Cardiac muscle cell (in vitro differentiated cells and primary cell): ENCODE data around the gene TTLL8. TPM values are rescaled to one million over a fixed set of nuclear protein-coding genes. Genes with fewer than 3 reads are reported as not detected.
A peak's percentile ranks its signal among the peaks of the same experiment; 100 is the strongest.

Source experiments
- DNase-seq, 2 donors: peaks; one replicate each; pipeline versions ENCODE4 v3.0.0 to v3.0.0-alpha.2; 2010 to 2017; ENCODE audit warnings: low read depth in 1 of 2, low spot score in 1 of 2
- H3K27ac ChIP-seq: fragments of 200-600 bp; sonication (generic); 2 replicates; pipeline ENCODE4 v1.5.1; 2016
- H3K27me3 ChIP-seq: fragments of 200-600 bp; sonication (generic); 2 replicates; pipeline ENCODE4 v1.6.0; 2016; ENCODE audit warnings: control low read depth
- H3K36me3 ChIP-seq: fragments of 200-600 bp; sonication (generic); 2 replicates; pipeline ENCODE4 v1.5.1; 2016; ENCODE audit warnings: control low read depth
- H3K4me1 ChIP-seq: fragments of 200-600 bp; sonication (generic); 2 replicates; pipeline ENCODE4 v1.8.1; 2017; ENCODE audit warnings: low read depth, mild to moderate bottlenecking, mixed run types
- H3K4me3 ChIP-seq: fragments of 200-600 bp; sonication (generic); 2 replicates; pipeline ENCODE4 v1.5.1; 2016; ENCODE audit warnings: mild to moderate bottlenecking
- H3K9me3 ChIP-seq: fragments of 200-600 bp; sonication (generic); 2 replicates; pipeline ENCODE4 v1.5.1; 2017; ENCODE audit warnings: low read depth, mild to moderate bottlenecking, control low read depth
- polyA plus RNA-seq: library from polyadenylated mRNA; unstranded; fragments of >200 nt; fragmentation: Nextera tagmentation; extraction: Ambion mirVana; gene quantifications from 2 replicates; pipeline ENCODE4 v1.2.1, GENCODE V29; 2016
- total RNA-seq: library from RNA; depleted of rRNA; stranded (reverse); fragments of >200 nt; gene quantifications from 2 replicates; pipeline ENCODE4 v1.2.3, GENCODE V29; 2016
- TF ChIP-seq, protein P1 (sequence below): IDR thresholded peaks from 2 replicates; pipeline ENCODE4 v1.5.1; 2012; ENCODE audit warnings: low read depth, mild to moderate bottlenecking, low read length

The TTLL8 gene
- total and polyA plus RNA-seq, 2 experiments from 2014 or later: not detected

DNA sequence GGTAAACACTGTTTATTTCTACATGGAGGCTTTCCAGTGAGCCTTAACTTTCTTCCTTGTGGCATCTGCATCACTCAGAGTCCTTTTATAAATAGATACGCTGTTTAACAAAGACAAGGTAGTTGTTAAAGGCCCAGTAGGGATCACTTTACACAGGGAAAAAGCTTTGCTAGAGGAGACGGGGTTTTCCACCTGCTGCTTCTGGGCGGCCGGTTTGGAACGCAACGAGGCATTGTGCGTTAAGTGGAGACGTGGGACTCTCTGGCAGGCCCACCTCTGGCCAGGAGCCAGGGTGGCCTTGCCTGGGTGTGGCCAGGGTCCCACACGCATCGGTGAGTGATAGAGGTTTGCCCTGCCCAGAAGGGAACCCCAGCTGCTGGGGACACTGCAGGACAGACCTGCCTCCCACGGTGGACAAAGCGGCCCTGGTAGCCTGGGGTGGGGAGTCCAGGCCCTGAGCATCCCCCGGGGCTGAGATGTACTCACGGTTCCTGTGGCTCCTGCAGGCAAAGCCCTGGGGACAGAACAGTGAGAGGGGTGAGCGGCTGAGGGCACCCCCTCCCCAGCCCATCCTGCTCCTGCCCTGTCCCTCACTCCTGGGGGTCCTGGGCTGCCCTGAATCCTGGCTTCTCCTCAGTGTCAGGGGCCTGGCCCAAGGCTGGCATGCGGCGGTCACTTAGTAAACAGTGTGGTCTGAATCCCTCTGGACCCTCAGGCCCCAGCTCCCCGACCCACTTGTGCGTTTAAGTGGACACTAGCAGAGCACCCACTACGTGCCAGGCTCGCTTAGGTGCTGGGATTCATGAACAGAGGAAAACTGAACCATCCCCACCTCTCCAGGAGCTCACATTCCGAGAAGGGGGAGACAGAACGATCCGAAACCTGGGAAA is 49.7 kb downstream of the TTLL8 start:
- H3K36me3 ChIP-seq: no peaks in the 10 kb centered on the region
- H3K27me3 ChIP-seq: peaks cover 49% of the 10 kb centered on the region
- no peak overlapping the region for H3K27ac ChIP-seq
- H3K4me3 ChIP-seq: no peak overlapping the region
- TF ChIP-seq, protein P1, sequence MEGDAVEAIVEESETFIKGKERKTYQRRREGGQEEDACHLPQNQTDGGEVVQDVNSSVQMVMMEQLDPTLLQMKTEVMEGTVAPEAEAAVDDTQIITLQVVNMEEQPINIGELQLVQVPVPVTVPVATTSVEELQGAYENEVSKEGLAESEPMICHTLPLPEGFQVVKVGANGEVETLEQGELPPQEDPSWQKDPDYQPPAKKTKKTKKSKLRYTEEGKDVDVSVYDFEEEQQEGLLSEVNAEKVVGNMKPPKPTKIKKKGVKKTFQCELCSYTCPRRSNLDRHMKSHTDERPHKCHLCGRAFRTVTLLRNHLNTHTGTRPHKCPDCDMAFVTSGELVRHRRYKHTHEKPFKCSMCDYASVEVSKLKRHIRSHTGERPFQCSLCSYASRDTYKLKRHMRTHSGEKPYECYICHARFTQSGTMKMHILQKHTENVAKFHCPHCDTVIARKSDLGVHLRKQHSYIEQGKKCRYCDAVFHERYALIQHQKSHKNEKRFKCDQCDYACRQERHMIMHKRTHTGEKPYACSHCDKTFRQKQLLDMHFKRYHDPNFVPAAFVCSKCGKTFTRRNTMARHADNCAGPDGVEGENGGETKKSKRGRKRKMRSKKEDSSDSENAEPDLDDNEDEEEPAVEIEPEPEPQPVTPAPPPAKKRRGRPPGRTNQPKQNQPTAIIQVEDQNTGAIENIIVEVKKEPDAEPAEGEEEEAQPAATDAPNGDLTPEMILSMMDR: no peak
- DNase-seq: no peak
- no peaks in the 10 kb centered on the region for H3K4me1 ChIP-seq
- no peaks in the 10 kb centered on the region for H3K9me3 ChIP-seq

DNA sequence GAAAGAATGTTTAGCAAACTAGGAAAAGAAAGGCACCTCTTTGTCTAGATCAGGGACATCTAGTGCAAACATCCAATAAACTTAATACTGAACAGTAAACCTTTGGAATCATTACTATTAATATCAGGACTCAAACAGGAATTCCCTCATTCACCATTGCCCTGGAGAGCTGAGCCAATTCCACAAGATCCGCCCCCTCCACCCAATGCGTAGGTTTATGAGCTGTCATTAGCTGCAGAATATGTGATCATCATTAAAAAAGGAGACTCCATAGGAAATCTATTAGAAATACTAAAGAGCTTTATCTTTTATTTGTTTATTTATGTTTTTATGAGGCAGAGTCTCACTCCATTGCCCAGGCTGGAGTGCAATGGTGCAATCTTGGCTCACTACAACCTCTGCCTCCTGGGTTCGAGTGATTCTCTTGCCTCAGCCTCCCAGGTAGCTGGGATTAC is 51.0 kb downstream of the TTLL8 start:
- no peaks in the 10 kb centered on the region for H3K9me3 ChIP-seq
- TF ChIP-seq, protein P1: no peak
- no peak overlapping the region for H3K27ac ChIP-seq
- no peak overlapping the region for H3K4me3 ChIP-seq
- no peaks in the 10 kb centered on the region for H3K4me1 ChIP-seq
- no peaks in the 10 kb centered on the region for H3K36me3 ChIP-seq
- DNase-seq: no peak
- peaks cover 36% of the 10 kb centered on the region for H3K27me3 ChIP-seq

DNA sequence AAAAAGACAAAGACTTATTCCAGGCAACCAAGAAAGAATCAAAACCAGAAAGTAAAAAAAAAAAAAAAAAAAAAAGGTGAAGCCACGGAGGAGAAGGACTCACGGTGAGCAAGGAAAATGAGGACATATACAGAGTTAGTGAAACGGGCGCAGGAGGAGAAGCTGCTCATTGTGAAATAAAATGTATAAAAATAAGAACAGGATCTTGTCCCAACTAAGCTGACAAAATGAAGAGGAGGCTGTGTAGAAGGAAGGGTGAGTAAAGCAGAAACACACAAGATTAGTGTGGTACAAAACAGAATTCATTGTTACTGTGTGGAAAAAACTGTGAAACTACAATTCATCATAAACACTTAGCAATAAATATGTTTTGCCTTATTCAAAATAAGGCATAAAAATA is 53.2 kb downstream of the TTLL8 start:
- Histone ChIP-seq H3K36me3 (no peaks in the 10 kb centered on the region), H3K4me3 (no peak overlapping the region)
- TF ChIP-seq, protein P1: no peak

DNA sequence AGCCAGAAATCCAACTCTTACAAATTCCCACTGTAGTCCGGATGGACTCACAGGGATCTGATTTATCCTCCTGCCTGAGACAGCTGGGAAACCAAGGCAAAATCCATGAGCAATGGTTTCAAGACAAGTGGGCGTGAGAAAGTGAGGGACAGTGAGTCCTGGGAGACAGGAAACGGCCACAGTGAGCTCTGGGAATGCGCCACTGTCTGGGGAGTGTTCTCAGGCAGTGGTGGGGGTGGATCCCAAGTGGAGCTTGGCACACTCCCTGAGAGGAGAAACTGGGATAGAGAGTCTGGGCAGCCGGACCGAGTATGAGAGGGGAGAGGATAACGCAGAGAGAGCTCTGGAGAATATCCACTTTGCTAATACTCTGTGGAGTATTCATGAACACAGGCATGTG is 55.3 kb downstream of the TTLL8 start:
- no peaks in the 10 kb centered on the region for H3K9me3 ChIP-seq
- no peak overlapping the region for H3K27ac ChIP-seq
- no peak overlapping the region for H3K4me3 ChIP-seq
- DNase-seq: peak in 1 of 2 donors; percentile 18
- no peaks in the 10 kb centered on the region for H3K4me1 ChIP-seq
- peaks cover 25% of the 10 kb centered on the region for H3K27me3 ChIP-seq
- H3K36me3 ChIP-seq: no peaks in the 10 kb centered on the region
- TF ChIP-seq, protein P1: no peak

More for the DNA sequence above, 53.2 kb downstream of the TTLL8 start:
- no peak overlapping the region for H3K27ac ChIP-seq
- peaks cover 35% of the 10 kb centered on the region for H3K27me3 ChIP-seq
- no peak for DNase-seq
- no peaks in the 10 kb centered on the region for H3K4me1 ChIP-seq
- no peaks in the 10 kb centered on the region for H3K9me3 ChIP-seq

DNA sequence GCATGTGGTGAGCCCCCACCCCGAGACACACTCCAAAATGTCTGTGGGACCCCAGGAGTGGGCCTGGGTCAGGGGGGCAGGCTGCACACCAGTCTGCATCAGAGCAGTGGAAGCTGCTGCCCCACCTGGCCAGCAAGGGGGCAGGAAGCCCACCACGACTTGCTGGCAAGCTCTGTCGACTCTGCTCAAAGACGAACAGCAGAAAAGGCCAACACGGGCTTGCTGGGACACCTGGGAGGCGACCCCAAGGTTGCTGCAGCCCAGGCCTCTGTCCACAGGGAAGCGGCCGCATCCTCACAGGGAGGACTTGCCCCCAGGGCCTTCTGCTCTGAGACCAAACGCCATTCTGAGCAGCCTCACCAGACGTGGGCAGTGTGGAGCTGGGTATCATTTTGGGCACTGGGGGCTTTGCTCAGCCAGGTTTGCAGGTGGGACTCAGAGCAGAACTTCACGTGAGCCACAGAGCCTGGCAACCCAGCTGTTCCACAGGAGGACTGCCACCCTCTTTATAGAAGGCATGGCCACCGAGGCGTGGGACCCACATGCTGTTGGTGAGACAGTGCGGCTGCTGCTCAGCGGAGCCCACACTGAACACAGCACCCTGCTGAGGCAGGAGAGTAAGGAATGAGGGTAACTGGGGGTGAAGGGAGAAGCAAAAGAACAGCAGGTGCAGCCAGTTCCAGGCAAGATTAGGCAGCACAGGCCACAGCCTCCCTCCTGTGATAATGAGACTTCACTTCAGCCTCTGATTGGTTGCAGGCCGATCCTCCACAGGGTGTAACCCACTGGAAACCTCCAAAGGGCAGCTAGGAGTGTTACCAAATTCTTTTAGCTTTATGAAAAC is 56.5 kb downstream of the TTLL8 start:
- H3K4me1 ChIP-seq: no peaks in the 10 kb centered on the region
- DNase-seq: no peak
- no peaks in the 10 kb centered on the region for H3K9me3 ChIP-seq
- no peaks in the 10 kb centered on the region for H3K36me3 ChIP-seq
- peaks cover 25% of the 10 kb centered on the region for H3K27me3 ChIP-seq
- H3K4me3 ChIP-seq: no peak overlapping the region
- no peak overlapping the region for H3K27ac ChIP-seq
- TF ChIP-seq, protein P1: no peak
